ENCODE measurements around the gene GAL3ST3.
"Not testable (repeated sequence)": the region's sequence is repeated elsewhere in the genome, so short reads cannot be mapped to it uniquely, and the experiment has no call there.

Gene GAL3ST3

GRCh38 chr11:66044757-66045156 is 4.2 kb downstream of the GAL3ST3 start:
- no peak for DNase-seq (ENCODE audit: low read depth, low spot score)

DNA sequence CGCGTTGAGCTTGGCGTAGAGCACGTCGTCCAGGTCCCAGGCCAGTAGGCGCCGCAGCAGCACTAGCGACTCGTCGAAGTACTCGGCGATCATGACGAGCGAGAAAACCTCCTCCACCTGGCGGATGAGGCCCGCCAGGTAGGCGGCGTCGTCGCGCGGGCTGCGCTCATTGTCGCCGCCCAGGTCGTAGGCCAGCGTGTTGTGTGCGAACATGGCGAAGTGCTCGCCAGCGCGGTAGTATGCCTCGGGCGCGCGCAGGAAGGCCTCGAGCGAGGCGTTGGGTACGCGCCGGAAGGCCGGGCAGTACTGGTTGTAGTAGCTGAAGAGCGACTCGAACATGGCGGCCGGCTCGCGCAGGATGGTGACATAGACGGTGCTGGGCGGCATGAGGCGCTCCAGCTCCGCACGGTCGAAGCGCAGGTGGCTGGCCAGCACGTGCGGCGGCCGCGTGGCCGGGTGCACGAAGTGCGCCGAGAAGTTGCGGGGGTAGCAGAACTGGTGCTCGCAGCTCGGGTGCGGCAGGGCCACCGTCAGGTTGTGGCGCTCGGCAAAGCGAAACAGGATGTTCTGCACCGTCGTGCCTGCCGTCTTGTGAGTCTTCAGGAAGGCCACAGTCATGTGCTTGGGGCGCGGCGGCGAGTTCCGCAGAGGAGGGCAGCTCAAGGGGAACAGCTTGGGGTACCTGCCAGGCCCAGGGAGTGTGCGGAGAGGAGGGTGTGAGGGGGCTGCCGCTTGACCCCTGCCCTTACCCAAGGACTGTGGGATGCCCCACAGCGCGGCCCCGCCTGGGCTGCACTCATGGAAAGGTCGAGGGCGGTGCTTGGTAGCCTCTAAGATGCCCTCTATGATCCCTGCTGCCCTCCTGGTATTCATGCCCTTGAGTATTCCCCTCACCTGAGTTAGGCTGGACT is 5.7 kb downstream of the GAL3ST3 start:
- no peak for DNase-seq (ENCODE audit: low read depth, low spot score)

- no peak for DNase-seq (ENCODE audit: low read depth, low spot score)
Observed at GRCh38 chr11:66042227-66042995, 6.5 kb downstream of the GAL3ST3 start.

GRCh38 chr11:66039765-66040164 is 9.2 kb downstream of the GAL3ST3 start:
- no peak for DNase-seq (ENCODE audit: low read depth, low spot score)

- DNase-seq (ENCODE audit: low read depth, low spot score) = no peak
Observed at GRCh38 chr11:66037327-66037726, 11.6 kb downstream of the GAL3ST3 start.

GRCh38 chr11:66036334-66036710 is 12.6 kb downstream of the GAL3ST3 start:
- no peak for DNase-seq (ENCODE audit: low read depth, low spot score)

GRCh38 chr11:66035653-66036333 is 13.2 kb downstream of the GAL3ST3 start:
- no peak for DNase-seq (ENCODE audit: low read depth, low spot score)

GRCh38 chr11:66032957-66033735 is 15.8 kb downstream of the GAL3ST3 start:
- no peak for DNase-seq (ENCODE audit: low read depth, low spot score)

GRCh38 chr11:66026017-66026529 is 22.9 kb downstream of the GAL3ST3 start, which contains the start of gene CATSPER1:
CATSPER1 (minus strand) TSS chr11:66026479; CDS start chr11:66026379, 100 bp downstream.
- DNase-seq (ENCODE audit: low read depth, low spot score) = no peak

DNA sequence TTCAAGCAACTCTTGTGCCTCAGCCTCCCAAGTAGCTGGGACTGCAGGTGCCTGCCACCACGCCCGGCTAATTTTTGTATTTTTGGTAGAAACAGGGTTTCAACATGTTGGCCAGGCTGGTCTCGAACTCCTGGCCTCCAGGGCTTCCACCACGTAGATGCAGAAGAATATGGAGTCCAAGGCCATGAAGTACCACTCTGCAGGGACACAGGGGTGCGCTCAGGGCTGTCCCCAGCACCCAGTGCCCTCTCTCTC is 25.8 kb downstream of the GAL3ST3 start:
- not testable (repeated sequence) for DNase-seq (ENCODE audit: low read depth, low spot score)

DNA sequence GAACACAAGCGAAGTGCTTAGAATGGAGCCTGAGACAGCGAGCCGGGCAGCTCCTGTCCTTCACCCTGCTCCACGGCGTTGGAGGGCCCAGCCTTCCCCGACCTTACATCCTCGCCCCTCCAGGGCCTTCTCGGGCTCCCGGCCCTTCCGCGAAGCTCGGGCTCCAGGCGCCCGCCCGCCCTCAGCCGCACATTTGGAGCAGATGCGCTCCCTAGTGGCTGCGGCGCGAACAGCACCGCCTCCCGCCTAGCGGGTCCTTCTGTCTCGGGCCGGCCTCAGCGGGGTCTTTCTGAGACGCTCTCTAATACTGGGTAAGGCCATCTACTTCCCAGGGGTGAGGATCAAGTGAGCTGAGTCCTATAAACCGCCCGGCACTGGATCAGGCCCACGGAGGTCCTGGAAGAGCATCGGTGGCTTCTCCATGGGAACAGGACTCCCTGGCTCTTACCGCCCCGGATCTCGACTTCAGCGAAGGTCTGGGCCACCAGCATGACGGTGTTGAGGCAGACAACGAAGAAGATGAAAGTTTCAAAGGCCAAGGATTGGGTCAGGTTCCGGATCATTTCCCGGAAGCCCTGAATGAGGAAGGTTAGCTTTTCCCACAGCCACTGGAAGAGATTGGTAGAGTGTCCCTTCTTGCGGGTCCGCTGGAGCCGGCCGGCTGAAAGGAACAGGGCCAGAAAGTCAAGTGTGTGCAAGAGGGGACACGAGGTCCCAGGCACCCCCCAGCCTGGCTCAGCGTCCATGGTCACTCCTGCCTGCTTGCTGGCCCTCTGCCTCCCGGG is 26.4 kb downstream of the GAL3ST3 start:
- DNase-seq (ENCODE audit: low read depth, low spot score) = peak; percentile 58

DNA sequence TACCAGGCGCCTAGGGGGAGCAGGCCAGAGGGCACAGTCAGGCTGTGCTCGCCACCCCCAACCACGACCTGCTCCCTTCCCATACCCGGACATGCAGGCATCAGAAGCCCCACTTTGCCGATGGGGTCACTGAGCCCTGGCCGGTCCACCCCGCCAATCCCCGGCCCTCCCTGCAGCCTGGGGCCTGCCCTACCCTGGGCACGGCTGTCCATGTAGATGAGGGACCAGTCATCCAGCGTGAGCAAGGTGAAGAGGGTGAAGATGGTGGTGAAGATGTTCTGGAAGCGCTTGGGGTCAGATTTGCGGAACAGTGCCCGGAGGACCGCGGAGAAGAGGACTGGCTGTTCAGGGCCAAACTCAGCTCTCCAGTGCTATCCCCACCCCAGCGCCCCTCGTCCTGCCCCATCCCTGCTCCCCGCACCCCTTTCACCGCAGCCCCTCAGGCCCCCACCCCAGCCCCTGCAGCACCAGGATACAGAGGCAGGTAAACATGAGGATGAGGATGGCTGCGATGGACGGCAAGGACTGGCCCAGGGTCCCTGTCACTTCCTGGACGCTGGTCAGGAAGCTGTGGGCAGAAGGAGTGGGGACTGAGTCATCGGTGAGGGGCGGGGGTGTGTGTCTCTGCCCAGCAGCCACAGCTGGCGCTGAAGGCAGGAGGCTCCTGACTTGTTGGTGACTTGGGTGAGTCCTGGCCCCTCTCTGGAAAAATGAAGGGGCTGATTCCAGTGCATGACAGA is 28.2 kb downstream of the GAL3ST3 start:
- no peak for DNase-seq (ENCODE audit: low read depth, low spot score)

GRCh38 chr11:66020212-66020611 is 28.7 kb downstream of the GAL3ST3 start:
- DNase-seq (ENCODE audit: low read depth, low spot score) = no peak

DNA sequence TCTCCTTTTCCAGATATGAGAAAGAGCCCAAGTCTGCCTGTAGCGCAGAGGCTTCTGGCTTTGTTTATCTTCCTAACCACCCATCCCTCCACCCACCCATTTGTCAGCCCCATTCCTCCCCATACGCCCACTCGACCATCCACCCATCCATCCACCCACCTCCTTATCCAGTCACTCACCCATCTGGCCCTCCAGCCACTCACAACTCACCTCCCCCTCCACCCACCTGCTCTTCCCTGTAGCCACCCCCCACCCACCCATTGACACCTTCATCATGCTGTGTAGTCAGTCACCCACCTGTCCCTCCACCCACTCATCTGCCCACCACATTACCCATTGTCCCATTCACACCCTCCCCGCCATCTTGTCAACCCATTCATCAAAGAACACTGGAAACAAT is 31.6 kb downstream of the GAL3ST3 start:
- no peak for DNase-seq (ENCODE audit: low read depth, low spot score)

DNA sequence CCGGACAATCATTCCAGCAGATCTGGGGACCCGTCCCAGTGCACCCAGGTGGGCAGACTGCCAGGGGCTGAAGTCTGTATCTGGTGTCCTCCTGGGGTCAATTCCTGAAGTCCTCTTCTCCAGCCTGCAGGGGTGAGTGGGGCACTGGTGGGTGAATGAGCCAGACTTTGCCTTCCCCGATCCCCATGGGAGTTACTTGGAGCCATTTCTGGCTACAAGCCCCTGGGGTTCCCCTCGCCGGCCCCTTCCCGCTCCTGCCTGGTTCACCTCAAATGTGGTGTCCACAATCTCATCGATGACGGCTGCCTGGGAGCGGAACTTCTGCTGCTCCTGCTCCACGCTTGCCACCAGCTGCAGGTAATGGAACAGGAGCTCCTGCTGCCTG is 32.2 kb downstream of the GAL3ST3 start:
- no peak for DNase-seq (ENCODE audit: low read depth, low spot score)

DNA sequence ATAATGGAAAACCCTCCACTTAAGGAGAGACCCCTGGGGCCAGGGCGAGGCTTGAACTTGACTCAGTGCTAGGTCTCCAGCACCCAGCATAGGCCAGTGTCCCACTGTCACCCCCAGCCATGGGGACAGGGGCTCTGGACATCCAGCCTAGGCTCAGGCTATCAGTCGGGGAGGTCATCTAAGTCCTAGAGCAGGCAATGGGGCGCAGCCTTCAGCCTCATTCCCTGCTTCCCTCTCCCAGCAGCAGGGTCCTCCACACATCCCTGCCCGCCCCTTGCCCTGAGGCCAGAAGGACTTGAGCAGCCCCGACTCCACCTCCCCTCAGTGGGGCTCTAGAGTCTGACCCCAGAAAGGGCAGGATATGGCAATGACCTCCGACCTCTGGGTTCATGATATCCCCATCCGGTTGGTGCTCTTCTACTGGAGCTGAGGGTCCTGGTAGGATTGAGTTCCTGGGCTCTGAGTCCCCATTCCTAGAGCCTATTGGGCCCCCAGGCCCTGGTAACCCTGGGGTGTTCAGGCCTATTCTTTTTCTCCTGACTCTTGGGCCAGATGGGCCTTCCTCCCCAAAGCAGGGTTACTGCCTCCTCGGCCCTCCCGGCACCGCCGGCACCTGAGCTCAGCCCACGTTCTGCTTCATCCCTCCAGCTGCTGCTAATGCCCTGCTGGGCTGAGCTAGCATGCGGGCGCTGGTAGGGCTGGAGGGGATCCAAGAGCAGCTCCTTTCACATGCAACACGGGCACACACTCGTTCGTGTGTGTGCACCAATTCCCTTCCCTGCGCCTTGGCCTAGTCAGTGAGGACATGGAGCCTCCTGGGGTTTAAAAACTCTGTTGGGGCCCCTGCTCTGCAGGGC is 32.8 kb downstream of the GAL3ST3 start:
- DNase-seq (ENCODE audit: low read depth, low spot score) = no peak

DNA sequence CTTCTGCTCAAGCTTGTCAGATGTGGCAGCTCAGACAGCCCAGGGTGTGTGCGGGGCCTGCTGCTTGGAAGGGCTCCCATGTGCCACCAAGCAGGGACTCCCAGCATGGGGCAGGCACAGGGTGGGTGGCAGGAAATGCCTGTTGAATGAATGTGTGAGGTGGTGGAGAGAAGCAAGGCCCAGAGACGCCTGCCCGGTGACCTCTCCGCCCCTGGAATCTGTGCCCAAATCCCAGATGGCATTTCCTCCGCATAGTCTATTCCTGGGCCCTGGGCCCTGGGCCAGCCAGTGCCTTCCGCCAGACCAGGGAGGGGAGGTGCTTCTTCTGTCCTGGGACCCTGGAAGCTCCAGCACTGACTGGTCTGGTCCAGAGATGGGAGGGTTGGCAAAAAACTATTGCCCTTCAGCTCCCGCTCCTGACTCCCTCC is 33.5 kb downstream of the GAL3ST3 start:
- DNase-seq (ENCODE audit: low read depth, low spot score) = no peak

DNA sequence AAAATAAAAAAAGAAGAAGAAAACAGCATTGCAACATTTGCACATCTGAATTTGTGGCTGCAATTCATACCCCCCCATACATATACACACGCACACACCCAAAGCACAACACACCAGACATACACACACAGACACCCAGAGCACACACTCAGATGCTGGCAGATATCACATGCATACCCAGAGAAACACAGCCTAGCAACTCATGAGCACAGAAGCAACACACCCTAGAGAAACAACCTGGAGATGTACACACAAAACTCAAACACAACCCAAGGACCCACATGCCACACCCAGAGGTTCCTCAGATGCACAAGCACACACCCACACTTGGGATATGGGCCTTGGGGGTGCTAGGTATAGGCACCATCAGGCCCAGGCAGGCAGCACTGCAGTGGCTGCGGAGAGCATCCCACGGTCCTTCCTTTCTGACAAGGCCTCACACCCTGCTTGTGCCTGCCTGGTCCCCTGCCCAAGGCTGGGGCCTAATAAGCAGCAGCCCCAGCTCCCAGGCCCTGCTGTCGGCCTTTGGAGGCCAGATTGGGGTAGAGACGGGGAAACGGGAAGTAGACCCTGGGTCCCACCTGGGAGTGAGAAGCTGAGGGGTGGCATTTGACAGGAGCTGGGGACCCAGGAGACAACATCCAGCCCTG is 34.0 kb downstream of the GAL3ST3 start:
- no peak for DNase-seq (ENCODE audit: low read depth, low spot score)

DNA sequence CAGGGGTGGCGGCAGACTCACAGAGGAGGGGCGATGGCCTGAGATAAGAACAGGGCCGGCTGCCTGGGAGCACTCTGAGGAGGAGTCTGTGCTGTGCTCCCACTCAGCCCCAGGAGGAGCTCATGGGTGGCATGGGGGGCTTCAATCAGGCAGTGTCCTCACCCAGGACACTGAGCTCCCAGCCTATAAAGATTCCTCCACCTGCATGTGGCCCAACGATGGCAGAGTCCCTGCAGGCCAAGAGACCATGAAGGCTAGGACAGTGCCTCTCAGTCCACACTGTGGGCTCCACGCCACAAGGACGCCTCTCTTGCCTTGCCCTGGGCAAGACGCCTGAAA is 35.2 kb downstream of the GAL3ST3 start:
- DNase-seq (ENCODE audit: low read depth, low spot score) = no peak
